Fibroblast of the conjunctiva (primary cell): Measurements from ENCODE around the gene CETN1.

ENCODE experiments used
- DNase-seq: peaks from one replicate; pipeline ENCODE4 v3.0.0-alpha.2; 2010; ENCODE audit warnings: low read depth

CETN1 gene

GRCh38 chr18:580154-580553 is at the start of gene CETN1:
Gene CETN1, plus strand, starts transcription at chr18:580380. Its CDS starts 29 bp downstream, at chr18:580409.
- no peak for DNase-seq

GRCh38 chr18:532018-532417 is 48.2 kb upstream of the CETN1 start:
- no peak for DNase-seq

- no peak for DNase-seq
These were observed 47.5 kb upstream of the CETN1 start for GRCh38 chr18:532632-533031.

GRCh38 chr18:533995-534601 is 46.1 kb upstream of the CETN1 start:
- no peak for DNase-seq

- DNase-seq = no peak
These were observed 36.6 kb upstream of the CETN1 start for GRCh38 chr18:543447-544078.

GRCh38 chr18:549967-550366 is 30.2 kb upstream of the CETN1 start:
- no peak for DNase-seq

- DNase-seq = no peak
These were observed 28.6 kb upstream of the CETN1 start for GRCh38 chr18:551404-552061.

- no peak for DNase-seq
These were observed 24.3 kb upstream of the CETN1 start for GRCh38 chr18:555705-556457.

GRCh38 chr18:564708-565561 is 15.2 kb upstream of the CETN1 start:
- no peak for DNase-seq

GRCh38 chr18:565562-566061 is 14.6 kb upstream of the CETN1 start:
- DNase-seq = no peak

GRCh38 chr18:567122-567521 is 13.1 kb upstream of the CETN1 start:
- no peak for DNase-seq

- DNase-seq = no peak
These were observed 11.4 kb upstream of the CETN1 start for GRCh38 chr18:568731-569130.

GRCh38 chr18:570256-570655 is 9.9 kb upstream of the CETN1 start:
- DNase-seq = no peak

GRCh38 chr18:570697-571096 is 9.5 kb upstream of the CETN1 start:
- no peak for DNase-seq

- no peak for DNase-seq
These were observed 7.9 kb upstream of the CETN1 start for GRCh38 chr18:572091-572830.

- DNase-seq = no peak
These were observed 7.3 kb upstream of the CETN1 start for GRCh38 chr18:572831-573289.

GRCh38 chr18:573385-573784 is 6.8 kb upstream of the CETN1 start:
- DNase-seq = no peak

- DNase-seq = no peak
These were observed 5.9 kb upstream of the CETN1 start for GRCh38 chr18:574149-574860.

GRCh38 chr18:574865-575645 is 5.1 kb upstream of the CETN1 start:
- no peak for DNase-seq
